Eye (tissue), 1 donor: Measurements from ENCODE around the gene CAPS.

Source experiments
- DNase-seq: peaks from one replicate; pipeline ENCODE4 v3.0.0-alpha.2; 2015

Gene CAPS

DNA sequence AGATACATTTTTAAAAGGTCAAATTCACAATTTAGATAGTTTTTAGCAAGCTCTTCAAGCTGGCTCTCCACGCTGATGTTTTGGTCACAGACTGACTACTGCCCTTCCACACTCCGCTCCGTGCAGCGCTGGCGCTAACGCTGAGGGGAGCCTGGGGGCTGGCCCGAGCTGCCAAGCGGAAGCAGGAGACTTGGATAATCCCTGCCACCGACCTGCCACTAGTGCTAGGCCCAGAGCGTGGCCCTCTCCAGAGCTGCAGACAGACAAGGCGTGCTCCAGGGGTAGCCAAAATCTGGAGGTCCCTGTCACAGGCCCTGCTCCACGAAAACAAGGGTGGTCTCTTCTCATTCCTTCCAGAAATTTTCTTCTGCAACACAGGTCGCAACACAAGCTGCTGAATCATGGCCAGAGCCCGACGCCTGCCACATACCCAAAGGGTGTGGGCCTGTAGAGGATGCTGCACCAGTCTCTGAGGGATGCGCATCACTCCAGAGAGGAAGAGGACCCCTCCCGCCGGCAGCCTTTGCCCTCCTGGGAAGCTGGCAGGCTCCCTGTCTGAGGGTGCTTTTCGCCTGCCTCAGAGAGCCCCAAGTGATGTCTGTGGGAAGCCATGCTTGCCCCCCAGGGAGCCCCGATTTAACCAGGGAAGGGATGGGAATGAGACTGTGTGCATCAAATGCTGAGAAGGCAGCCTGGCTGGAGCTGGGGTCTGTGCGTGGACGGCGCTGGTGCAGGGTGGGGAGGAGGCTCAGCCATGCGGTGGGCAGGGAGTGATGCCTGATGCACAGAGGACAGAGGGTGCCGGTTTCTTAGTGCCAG, 21.6 kb downstream of the CAPS start:
- no peak for DNase-seq

DNA sequence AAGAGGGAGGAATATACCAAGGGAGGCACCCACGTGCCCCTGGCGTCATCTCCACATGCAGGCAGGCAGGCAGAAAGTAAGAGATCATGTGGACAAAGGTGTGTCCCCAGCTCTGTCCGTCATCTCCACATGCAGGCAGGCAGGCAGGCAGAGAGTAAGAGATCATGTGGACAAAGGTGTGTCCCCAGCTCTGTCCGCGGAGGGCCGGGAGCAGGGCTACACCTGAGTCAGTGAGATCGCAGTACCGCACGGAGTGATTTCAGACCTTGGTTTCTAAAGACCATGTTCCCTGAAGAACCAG, 22.2 kb downstream of the CAPS start:
- DNase-seq: no peak

DNA sequence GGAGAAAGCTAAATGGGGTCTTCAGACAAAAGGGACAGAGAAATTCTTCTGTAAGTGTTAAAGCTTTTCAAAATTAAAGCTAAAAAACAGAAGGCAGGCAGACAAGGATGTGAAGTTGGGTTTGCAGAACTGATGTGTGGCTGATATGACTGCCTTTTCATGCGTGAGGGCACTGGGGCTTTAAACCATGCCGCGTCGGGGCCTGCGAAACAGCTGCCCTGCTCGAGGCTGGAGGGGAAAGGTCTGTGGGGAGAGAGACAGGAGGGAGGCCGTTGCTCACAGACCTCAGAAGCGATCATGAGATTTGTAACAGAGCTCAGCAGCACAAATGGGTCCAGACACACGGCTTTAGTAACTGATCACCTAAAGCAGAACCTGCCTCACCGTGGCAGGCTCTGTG, 23.5 kb downstream of the CAPS start:
- DNase-seq: peak; percentile 62

DNA sequence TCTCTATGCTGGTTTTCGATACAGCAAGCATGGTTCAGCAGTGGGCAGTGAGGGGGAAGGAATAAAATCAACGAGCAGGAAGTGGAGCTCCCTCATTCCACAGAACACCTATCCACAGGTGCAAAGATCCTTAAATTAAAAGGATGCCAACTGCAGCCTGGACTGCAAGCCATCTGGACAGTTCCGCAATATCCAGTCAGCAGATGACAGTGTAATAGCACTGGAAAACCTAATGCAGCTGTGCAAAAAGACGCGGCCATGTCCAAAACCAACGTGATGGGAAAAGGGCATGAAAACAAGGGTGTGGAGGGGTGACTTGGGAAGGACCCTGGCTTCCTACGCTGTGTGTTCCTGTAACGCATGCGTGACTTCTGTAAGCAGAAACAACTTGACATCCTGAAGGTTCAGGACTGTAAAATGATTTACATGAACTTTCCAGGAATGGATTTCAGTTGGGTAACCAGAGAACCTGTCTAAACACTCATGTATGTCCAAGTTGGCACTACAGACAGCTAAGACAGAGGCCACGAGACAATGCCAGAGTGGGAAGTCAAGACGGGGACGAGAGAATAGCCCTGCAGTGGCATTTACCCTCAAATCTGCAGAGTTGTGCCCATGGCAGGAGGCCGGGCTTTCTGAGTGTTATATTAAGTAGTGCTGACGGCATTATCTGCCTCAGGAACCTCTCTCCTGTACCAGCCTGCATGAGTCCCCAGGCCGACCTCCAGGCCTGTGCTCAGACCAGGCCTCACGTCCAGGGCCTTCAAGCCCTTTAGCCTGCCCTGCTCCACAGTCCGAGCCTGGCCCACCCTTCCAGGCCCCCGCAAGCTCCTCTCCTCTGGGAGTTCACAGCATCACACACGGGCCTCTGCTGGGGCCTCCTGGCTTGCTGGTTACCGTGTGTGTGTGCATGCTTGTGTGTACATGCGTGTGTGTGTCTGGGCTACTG, 26.5 kb downstream of the CAPS start:
- DNase-seq: no peak

DNA sequence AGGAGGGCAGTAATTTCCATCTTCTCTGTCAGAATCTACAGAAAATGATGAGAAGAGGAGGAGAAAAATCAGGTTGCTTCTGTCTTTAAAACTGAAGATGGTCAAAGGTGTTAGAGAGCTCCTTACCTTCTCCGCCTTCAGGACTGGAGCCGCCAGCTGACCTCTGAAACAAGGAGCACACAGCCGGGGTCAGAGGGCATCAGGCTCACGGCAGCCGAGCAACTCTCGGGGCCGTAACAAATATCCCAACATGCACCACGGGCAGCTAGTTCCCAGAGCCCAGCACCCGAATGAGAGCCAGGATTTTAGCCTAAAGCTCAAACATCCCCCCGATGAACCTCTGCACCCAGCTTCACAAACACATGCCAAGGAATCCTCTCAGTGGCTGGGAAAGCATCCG, 27.6 kb downstream of the CAPS start:
- DNase-seq: no peak

DNA sequence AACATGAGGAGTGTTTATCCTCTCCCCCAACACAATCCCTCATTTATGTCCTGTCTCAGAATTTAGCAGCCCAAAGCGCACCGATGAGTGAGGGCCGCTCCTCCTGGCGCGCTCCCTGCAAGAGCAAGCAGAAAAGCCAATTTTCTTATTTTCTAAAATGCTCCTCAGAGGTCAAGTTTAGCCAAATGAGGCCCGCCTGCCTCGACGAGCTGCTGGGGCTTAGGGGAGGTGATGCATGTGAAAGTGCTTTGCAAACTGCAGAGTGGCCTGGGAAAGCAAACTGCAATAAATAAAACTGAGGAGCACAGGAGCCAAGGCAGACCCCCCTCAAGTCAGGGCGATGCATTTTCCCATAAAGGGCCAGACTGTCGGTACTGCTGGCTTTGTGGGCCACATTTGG, 29.0 kb downstream of the CAPS start:
- no peak for DNase-seq

DNA sequence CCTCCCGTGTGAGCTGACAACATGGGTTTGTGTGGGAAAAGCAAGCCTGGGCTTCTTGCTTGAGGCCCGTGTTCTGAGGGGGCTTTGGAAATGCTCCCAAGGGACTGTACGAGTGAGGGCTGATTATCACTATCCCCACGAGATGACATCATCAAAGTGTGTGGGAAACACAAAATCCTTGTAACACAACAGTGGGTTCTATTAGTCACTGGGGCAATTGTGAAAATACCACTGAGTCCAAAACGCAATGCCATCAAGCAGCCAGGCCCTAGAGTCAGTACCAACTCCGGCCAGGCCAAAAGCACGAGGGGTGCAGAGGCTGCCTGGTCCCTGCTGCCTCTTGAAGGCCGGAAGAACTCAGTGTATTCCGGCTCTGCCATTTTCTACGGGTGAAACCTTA, 29.6 kb downstream of the CAPS start:
- DNase-seq: no peak

DNA sequence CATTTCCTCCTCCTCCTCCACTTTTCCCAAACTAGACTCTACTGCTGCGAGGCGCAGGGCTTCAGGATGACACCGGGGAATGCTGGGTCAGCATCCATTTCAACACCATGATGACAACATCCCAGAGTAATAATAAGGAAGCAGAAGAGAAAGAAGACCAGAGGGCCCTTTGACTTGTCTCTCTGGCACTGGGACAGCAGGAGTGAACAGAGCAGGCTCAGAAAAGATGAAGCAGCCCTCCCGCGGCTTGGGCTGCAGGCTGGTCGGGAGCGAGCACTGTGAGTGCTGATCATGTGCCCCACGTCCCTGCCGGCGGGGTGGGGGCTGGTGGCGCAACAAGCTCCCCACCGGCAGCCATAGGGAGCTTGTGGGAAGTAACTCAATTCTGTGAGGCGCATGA, 33.4 kb downstream of the CAPS start:
- no peak for DNase-seq

DNA sequence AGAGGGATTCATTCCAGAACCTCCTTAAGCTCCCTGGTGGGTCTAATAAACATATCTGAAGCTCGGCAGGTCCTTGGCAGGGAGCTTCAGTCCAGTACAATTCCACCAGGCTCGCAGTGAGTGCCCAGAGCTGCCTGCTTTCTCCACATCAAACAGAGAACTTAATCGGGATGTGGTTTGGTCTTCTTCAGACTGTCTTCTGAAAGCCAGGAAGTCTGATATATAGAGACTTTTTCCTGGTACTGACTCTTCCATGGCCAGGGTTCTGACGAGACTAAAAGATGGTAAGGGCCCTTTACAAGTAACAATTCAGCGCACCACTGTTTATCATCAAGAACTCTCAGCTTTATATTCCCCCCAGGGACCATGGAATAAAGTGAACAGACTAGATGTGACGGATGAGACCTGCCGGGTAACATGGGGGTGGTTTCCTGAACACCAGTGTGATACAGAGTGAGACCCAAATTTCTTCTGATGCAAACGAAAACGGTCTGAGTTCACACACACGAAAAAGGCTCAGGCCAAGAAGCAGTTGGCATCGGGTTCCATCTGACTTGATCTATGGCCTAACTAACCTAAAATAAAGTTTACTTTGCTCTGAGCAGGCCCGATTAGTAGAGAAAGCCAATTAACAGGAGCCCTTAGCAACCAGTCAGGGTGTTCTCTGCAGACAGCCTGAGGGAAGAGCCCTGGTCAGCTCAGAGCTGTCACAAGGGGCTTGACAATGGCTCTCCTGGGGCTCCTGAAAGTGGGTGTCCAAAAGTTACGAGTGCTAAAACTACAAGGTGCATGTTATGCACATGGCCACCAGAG, 34.9 kb downstream of the CAPS start:
- no peak for DNase-seq

DNA sequence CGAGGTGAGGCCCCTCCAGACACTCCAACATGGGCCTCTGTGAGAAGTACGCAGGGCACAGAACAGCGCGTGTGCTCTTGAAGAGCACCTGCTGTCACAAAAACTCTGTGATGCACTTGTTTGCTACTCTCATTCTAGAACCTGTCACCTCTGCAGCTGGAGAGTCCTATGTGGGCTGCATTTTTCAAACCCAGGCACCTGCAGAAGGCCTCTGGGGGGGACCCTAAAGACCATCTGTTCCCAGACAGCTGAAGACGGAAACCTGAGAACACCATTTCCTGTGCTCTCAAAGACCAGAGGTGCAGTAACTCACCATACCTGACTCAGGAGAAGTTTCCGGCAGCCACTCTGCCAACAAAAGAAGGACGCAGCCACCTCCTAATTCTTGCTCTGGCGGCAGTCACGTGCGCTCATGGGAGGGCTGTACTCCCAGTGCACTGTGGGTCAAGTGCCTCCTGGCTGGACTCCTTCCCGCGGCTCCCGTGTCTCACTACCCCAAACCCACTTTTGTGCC, 35.8 kb downstream of the CAPS start:
- DNase-seq: no peak

DNA sequence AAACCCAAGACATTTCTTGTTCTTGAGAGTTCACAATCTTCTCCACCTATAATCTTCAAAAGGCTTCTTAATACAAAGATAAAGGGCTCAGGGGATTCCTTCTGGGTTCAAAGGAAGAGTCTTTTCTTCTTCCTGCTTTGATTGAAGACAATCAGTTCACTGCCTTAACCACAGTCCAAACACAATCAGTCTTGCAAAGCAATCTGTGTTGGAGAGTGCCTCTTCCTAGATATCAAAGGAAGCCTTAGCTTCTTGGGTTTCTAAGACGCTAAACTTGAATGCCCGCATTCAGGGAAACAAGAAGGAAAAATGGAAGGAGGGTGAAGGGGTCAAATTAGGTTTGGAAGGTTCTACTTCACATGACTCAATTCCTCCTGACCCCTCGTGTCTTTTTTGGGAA, 36.7 kb downstream of the CAPS start:
- no peak for DNase-seq

DNA sequence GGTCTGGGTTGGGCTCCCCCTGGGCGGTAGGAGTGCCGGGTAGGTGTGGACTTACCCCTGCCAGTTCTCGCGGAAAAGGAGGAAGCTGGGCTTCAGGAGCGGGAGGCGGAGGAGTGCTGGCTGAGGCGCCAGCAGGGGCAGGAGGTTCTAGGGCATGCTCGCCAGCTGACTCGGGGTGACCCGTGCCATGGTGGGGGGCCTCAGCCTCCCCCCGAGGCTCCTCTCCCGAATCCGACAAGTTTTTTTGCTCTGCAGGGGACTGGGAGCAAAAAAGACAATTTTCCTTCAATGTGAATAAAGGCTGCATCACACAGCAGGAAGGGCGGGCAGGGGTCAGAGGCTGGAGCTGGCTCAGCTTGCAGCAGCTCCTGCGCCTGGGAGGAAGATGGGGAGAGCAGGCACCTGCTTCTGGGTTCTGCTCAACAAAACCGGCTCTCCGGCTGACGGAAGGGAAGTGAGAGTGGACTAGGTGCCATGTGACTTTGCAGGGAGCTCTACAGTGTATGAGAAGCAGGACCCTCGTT, 37.3 kb downstream of the CAPS start:
- DNase-seq: peak; percentile 58

DNA sequence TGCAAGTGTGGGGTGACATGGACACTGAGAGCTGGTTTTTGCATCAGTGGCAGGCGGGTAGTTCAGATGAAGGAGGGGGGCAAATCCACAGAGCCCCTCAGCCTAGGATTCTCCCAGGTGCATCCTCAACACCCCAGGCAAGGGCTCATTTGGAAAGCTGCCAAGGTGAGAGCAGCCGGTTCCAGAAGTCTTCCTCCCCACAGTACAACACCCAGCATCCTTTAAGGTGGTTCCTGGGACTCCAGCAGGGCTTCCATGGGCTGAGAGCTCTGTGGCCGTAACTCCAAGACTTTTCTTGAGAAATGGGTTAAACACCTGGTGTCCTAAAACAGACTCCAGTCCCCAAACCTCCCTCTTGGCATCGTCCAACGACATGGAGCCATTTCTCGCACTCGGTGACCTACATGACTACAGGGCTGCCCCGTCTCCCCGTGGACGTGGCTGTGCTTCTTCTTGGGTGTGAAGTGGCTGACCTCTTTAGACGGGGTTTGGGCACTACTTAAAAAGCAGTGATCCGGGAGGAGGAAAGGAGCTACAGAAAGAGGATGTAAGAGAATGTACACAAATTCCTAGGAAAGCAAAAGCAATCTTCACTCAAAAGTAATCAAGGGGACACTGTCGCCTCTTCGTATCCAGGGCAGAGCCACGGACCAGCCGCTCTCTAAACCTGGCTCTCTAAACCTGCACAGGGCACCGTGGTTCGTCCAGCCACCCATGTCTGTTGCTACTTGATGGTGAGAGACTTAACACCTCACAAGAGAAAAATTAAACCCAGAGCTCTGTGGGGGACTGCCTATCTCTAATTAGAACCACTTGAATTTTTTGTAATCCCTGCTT, 38.4 kb downstream of the CAPS start:
- no peak for DNase-seq

DNA sequence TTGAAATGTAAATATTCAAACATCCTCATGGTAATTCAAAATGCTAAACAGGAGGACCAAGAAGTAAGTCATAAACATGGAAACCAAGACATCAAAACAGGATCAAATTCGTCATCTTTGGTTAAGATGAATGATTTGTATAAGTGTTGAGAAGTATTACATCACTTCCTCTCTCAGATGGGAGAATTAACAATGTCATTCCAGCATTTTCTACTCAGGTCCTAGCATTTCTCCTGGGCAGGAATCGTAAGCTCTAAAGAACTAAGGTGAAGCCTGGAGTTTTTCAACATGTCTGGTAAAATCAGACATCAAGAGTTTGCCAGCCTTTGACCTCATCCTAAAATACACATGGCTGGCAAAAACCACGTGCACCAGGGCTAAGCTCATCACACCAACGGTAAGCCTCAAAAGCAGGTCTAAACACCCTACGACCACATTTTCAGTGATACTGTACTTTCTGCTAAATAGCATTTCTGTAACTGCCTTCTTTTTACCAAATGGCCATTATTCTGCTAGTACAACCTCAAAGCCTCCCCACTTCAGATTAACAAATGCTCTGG, 39.1 kb downstream of the CAPS start:
- no peak for DNase-seq

DNA sequence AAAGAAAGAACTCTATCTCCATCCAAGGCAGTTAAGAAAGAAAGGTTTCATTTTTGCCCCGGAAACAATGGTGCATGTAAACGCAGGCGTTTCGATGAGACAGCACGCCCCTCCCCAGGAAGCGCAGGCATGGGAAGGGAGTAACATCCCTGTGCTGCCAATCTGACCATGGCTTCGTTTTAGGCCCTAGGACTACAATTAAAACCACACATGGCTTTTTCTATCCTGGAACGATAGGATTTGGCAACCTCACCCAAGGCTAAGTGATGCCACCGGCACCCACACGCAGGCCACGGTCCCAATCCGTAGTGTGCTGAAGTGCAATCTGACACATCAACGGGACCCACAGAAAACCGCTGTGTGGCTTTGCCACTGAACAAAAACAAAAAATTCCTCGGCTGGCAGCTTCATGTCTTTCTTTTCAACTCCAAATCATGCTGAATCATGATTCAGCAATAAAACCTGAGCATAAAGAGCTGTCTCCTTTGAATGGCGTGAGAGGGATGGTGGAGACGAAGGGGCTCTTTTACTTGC, 39.7 kb downstream of the CAPS start:
- DNase-seq: peak; percentile 43

DNA sequence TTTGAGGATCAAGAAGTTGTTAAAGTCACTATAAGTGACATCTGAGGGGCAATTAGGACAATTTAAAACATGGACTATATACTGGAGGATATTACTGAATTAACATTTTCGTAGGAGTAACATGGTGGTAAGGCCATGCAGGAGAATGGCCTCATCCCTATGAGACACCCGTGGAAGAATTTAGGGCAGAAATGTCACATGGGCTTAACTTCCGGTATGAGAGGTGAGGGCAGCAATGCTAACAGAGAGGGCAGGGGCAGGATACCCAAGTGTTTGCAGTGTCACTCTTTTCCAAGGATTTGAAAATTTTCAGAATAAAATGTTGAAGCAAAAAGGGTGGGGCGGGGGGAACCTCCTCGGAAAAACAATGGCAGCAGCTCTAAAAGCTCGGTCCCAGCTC, 40.2 kb downstream of the CAPS start:
- no peak for DNase-seq

DNA sequence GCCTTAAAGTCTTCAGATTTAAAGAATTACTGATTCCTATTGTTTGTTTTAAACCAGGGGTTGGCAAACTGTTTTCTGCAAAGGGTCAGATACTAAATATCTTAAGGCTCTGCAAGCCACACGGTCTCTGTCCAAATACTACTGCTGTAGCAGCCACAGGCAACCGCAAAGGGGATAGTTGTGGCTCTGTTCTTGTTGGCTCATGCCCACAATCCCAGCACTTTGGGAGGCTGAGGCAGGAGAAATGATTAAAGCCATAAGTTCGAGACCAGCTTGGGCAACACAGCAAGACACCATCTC, 41.5 kb downstream of the CAPS start:
- DNase-seq: no peak

DNA sequence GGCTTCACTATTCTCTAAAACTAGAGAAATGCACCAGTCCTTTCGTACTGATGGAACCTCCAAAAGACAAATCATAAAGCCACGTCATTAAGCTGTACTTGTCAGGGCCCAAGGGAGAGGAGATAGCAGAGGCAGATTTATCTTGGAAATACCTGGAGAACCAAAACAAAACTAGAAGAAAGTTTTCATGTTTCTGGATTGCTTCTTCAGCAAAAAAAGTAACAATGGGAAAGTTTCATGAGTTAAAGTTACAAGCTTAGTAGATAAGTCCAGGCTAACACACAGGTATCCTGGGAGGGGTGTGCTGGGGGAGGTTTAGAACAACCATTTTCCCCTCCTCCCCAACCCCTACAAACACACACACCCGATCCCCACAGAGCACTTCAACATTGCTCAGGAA, 42.3 kb downstream of the CAPS start:
- no peak for DNase-seq

DNA sequence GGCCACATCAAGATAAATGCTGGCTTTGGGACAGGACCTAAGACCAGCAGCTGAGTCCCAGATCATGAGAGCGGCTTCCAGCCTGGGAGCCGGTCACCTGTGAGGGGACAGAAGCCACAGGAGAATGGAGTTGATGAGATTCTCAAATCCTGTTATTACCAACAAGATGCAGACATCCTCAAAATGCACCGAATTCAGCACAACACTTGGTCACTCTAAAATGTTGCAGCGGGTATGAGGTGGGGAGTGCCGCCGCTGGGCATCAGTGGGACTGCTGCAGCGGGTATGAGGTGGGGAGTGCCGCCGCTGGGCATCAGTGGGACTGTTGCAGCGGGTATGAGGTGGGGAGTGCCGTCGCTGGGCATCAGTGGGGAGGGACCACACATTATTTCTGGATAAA, 42.7 kb downstream of the CAPS start:
- DNase-seq: no peak

DNA sequence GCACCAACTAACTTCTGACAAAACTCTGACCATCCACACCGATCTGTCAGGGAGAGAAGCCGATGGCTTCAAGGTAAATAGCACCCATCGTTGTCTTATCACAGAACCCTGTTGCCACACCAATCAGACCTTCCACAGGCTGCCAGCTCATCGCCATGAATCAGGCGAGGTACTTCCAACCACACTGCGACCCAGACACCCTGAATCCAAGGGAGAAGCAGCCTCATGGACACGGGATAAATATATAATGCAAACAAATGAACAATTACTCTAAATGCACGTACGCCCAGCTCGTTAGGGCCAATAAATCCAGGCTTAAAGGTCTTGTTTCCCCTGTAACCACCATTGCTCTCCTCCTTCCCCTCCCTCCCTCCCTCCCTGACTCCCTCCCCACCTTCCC, 43.1 kb downstream of the CAPS start:
- no peak for DNase-seq

DNA sequence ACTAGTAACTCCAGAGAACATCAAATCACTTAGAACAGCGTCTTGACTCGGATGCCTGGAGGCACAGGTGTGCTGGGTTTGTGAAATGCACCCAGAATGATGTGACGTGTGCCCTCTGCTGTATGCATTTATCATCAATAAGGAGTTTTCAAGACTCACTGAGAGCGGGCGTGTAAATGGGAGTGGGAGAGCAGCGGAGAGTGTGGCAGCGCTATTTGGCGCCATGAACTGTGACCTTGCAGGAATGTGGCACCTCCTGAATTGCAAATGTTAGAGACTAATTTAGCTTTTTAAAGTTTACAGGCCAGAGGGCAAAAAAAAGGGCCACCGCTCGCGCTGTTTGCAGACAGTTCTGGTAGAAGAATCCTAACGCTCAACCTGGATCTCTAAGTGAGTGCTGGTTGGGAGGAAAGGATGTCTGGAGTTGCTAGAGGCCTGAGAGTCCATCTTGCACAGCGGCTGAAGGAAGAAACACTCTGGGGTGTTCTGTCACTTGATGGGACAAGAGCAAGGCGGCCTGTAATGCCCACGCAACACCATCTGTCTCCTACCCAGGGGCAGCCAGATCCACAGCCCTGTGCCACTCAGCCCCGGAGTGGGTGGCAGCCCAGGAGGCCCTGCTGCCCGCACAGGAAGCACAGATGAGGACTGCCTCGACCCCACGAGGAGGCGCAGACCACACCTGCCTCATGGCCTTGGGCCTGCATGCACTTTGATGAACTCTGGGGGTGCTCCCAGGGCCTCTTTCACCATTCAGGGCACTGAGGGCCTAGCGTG, 44.2 kb downstream of the CAPS start:
- peak; percentile 45 for DNase-seq
